SK-N-MC (cell line): Measurements from ENCODE around the gene MAFB.

ENCODE experiments used
- EZH2 ChIP-seq: fragments of 200-600 bp; sonication (generic); IDR thresholded peaks from one replicate; pipeline ENCODE4 v1.6.1; 2017; ENCODE audit warnings: antibody characterized with exemption
- POLR2AphosphoS5 ChIP-seq: IDR thresholded peaks from 2 replicates; pipeline ENCODE4 v1.6.1; 2012; ENCODE audit warnings: mild to moderate bottlenecking, low read depth, low read length, borderline replicate concordance

- TF ChIP-seq EZH2 (no peak), POLR2AphosphoS5 (no peak)
These were observed 38.9 kb upstream of the MAFB start for GRCh38 chr20:40727960-40728359.
